Measurements from ENCODE around the gene PTGR1.
A peak's percentile ranks its signal among the peaks of the same experiment; 100 is the strongest.

Gene PTGR1

DNA sequence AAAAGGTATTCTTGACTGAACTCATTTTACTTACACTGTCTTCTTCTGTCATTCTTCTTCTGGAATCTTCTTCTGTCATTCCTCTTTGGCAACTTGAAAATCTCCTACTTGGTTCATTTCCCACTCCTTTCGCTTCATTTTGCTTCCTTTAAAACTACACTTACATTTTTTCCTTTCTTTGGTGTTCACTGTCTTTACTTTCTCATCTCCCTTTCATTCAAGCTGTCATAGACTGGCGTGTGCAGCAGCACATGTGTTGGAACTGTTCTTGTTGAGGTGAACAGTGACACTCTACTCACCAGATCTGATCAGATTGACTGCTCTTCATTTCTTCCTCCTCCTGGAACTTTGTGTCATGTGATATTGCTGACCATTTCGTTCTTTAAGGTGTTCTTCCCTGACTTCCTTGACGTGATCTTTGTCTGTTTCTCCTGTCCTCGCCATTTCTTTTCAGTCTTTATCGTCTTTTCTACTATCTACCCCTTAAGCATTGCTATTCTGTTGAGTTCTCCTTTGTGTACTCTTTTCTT lies 38.0 kb upstream of the PTGR1 start:
- TF ChIP-seq, protein P1, sequence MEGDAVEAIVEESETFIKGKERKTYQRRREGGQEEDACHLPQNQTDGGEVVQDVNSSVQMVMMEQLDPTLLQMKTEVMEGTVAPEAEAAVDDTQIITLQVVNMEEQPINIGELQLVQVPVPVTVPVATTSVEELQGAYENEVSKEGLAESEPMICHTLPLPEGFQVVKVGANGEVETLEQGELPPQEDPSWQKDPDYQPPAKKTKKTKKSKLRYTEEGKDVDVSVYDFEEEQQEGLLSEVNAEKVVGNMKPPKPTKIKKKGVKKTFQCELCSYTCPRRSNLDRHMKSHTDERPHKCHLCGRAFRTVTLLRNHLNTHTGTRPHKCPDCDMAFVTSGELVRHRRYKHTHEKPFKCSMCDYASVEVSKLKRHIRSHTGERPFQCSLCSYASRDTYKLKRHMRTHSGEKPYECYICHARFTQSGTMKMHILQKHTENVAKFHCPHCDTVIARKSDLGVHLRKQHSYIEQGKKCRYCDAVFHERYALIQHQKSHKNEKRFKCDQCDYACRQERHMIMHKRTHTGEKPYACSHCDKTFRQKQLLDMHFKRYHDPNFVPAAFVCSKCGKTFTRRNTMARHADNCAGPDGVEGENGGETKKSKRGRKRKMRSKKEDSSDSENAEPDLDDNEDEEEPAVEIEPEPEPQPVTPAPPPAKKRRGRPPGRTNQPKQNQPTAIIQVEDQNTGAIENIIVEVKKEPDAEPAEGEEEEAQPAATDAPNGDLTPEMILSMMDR (conservative IDR thresholded peaks at IDR 0.05; ENCODE audit: low read depth), result no peak
- no peak overlapping the region for H3K27ac ChIP-seq
- CTCF ChIA-PET, result interaction anchor here (1.3 kb wide), 1 partner anchor 14 kb away, joined by 3 read pairs; no protein-coding TSS in a partner anchor
- DNase-seq (ENCODE audit: low spot score), result no peak
- POLR2A ChIA-PET (ENCODE audit: low non-redundant PET), result no interaction called here

DNA sequence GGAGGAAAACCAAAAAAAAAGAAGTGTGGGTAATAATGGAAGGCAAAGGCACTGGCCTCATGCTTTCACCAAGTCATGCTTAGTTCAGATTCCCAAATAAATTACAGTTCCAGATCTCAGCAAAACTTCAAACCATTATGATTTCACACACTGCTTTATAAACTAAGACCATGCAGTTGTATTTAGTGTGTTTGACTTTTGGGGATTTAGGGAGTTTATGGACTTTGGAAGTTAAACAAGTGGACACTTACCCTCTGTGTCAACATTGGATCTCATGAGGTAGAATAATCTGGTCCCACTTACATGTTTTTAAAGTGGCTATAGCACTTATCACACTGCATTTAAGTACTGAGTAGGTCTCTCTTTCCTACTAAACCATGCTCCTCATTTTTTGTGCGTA lies 35.4 kb upstream of the PTGR1 start:
- DNase-seq (ENCODE audit: low spot score), result no peak
- TF ChIP-seq, protein P1 (conservative IDR thresholded peaks at IDR 0.05; ENCODE audit: low read depth), result no peak
- POLR2A ChIA-PET (ENCODE audit: low non-redundant PET), result no interaction called here
- no peak overlapping the region for H3K27ac ChIP-seq
- CTCF ChIA-PET, result interaction anchor here (0.6 kb wide), 1 partner anchor 46 kb away, joined by 3 read pairs; no protein-coding TSS in a partner anchor

DNA sequence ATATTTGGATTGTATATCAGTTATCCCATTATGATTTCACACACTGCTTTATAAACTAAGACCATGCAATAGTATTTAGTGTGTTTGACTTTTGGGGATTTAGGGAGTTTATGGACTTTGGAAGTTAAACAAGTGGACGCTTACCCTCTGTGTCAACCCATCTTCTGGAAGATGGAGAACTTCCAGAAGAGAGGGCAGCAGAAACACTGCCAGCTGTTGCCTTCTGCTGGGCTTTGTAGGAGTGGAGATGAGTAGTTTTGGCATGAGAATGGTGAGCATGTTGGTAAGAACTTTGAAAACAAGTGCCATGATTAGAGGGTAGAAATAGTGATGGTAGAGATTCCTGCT lies 33.9 kb upstream of the PTGR1 start:
- ChIA-PET CTCF (interaction anchor here (0.6 to 1.0 kb wide), 2 partner anchors 55 to 95 kb away, joined by 5 to 6 read pairs; no protein-coding TSS in a partner anchor), POLR2A (ENCODE audit: low non-redundant PET) (no interaction called here)
- TF ChIP-seq, protein P1 (conservative IDR thresholded peaks at IDR 0.05; ENCODE audit: low read depth), result no peak
- no peak for DNase-seq (ENCODE audit: low spot score)
- no peak overlapping the region for H3K27ac ChIP-seq

GRCh38 chr9:111632695-111633388 lies 33.4 kb upstream of the PTGR1 start:
- no peak for DNase-seq (ENCODE audit: low spot score)
- ChIA-PET CTCF (interaction anchor here (0.7 to 1.1 kb wide), 4 partner anchors 36 to 1072 kb away, joined by 3 to 6 read pairs (median 4); no protein-coding TSS in a partner anchor), POLR2A (ENCODE audit: low non-redundant PET) (no interaction called here)
- TF ChIP-seq, protein P1 (conservative IDR thresholded peaks at IDR 0.05; ENCODE audit: low read depth), result no peak
- H3K27ac ChIP-seq, result no peak overlapping the region

DNA sequence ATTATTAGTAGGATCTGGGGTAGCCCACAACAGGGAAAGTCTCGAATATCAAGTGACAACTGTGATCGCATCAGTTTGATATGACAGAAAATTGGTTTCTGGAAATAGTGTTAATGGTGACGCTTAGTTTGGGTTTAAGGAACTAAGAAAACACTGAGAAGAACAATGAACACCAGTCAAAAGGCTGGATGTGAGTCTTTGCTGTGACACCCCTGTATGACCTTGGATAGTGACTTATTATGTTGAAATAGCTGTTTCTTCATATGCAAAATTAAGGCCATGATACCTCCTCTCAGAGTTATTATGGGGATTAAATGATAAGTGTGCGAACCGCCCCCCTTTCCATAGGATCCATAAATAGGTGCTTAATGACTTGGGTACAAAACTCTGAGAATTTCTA lies 32.6 kb upstream of the PTGR1 start:
- TF ChIP-seq, protein P1 (conservative IDR thresholded peaks at IDR 0.05; ENCODE audit: low read depth), result no peak
- H3K27ac ChIP-seq, result peak overlapping the region; percentile 82
- CTCF ChIA-PET, result interaction anchor here (0.6 to 1.7 kb wide), 5 partner anchors 10 to 443 kb away, joined by 3 to 5 read pairs (median 4); no protein-coding TSS in a partner anchor
- peak; percentile 40 for DNase-seq (ENCODE audit: low spot score)
- POLR2A ChIA-PET (ENCODE audit: low non-redundant PET), result interaction anchor here (1.4 kb wide), 1 partner anchor 33 kb away, joined by 8 read pairs; the partner anchor contains the start of gene PTGR1

DNA sequence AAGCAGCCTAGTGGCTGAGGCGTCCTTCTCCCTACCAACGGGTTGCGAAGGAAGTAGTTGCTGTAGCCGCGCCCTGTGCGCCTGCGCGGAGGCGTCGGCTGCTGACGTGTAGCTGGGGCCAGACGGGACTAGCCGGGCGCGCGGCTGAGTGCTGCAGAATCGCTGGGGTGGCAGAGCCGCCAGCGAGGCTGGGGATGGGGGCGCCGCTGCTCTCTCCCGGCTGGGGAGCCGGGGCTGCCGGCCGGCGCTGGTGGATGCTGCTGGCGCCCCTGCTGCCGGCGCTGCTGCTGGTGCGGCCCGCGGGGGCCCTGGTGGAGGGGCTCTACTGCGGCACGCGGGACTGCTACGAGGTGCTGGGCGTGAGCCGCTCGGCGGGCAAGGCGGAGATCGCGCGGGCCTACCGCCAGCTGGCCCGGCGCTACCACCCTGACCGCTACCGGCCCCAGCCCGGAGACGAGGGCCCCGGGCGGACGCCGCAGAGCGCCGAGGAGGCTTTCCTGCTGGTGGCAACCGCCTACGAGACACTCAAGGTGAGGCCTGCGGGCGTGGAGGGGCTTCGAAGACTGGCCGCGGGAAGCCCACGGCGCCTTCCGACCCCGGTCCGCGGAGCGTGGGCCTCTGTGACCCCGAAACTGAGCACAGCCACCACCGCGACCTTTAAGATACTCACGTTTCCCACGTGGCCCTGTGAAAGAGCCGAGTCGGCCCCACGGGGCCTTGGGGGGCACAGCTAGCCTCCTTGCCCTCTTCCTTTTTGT lies 31.9 kb upstream of the PTGR1 start, which contains the start of gene DNAJC25:
DNAJC25 (plus strand) TSS at position 121 of the 758 bp plus-strand sequence; CDS start at position 195, 74 bp downstream.
- TF ChIP-seq, protein P1 (conservative IDR thresholded peaks at IDR 0.05; ENCODE audit: low read depth), result no peak
- peak; percentile 100 for DNase-seq (ENCODE audit: low spot score)
- H3K27ac ChIP-seq, result peak within 1 kb of the TSS; percentile 82
- POLR2A ChIA-PET (ENCODE audit: low non-redundant PET), result interaction anchor here (0.5 to 1.4 kb wide), 3 partner anchors 33 to 282 kb away, joined by 3 to 8 read pairs (median 3); partner anchors contain the start of gene PTGR1
- CTCF ChIA-PET, result interaction anchor here (0.6 to 1.7 kb wide), 4 partner anchors 10 to 444 kb away, joined by 3 to 5 read pairs (median 4); no protein-coding TSS in a partner anchor
